ENCODE data around the gene EXOC7.
"Not testable (repeated sequence)": the region's sequence is repeated elsewhere in the genome, so short reads cannot be mapped to it uniquely, and the experiment has no call there.

EXOC7 gene

GRCh38 chr17:76072148-76072858 lies 31.3 kb downstream of the EXOC7 start, which contains the start of gene SRP68:
SRP68 (minus strand) TSS chr17:76072517; CDS start chr17:76072491, 26 bp downstream.
- peak; percentile 70 for DNase-seq

GRCh38 chr17:76071531-76072147 lies 31.9 kb downstream of the EXOC7 start:
- DNase-seq: no peak

- DNase-seq: no peak
Measured at GRCh38 chr17:76065775-76066174, 37.8 kb downstream of the EXOC7 start.

GRCh38 chr17:76063875-76064546 lies 39.6 kb downstream of the EXOC7 start:
- DNase-seq: no peak

GRCh38 chr17:76058264-76058663 lies 45.3 kb downstream of the EXOC7 start:
- DNase-seq: not testable (repeated sequence)

- no peak for DNase-seq
Measured at GRCh38 chr17:76056882-76057281, 46.7 kb downstream of the EXOC7 start.

- DNase-seq: no peak
Measured at GRCh38 chr17:76054112-76054476, 49.5 kb downstream of the EXOC7 start.

GRCh38 chr17:76053246-76054111 lies 50.1 kb downstream of the EXOC7 start:
- no peak for DNase-seq

- DNase-seq: no peak
Measured at GRCh38 chr17:76051561-76051960, 52.0 kb downstream of the EXOC7 start.

GRCh38 chr17:76050538-76051467 lies 52.8 kb downstream of the EXOC7 start:
- DNase-seq: no peak

- DNase-seq: no peak
Measured at GRCh38 chr17:76049836-76050537, 53.6 kb downstream of the EXOC7 start.

GRCh38 chr17:76049239-76049638 lies 54.3 kb downstream of the EXOC7 start:
- DNase-seq: no peak

- no peak for DNase-seq
Measured at GRCh38 chr17:76048711-76049110, 54.9 kb downstream of the EXOC7 start.

- no peak for DNase-seq
Measured at GRCh38 chr17:76048025-76048605, 55.5 kb downstream of the EXOC7 start.

- DNase-seq: no peak
Measured at GRCh38 chr17:76046064-76046463, 57.5 kb downstream of the EXOC7 start.

- DNase-seq: not testable (repeated sequence)
Measured at GRCh38 chr17:76044475-76045007, 59.0 kb downstream of the EXOC7 start.

GRCh38 chr17:76042868-76043267 lies 60.7 kb downstream of the EXOC7 start:
- not testable (repeated sequence) for DNase-seq

- no peak for DNase-seq
Measured at GRCh38 chr17:76040376-76040775, 63.2 kb downstream of the EXOC7 start.

GRCh38 chr17:76039121-76039520 lies 64.5 kb downstream of the EXOC7 start:
- no peak for DNase-seq

GRCh38 chr17:76038050-76038449 lies 65.5 kb downstream of the EXOC7 start:
- no peak for DNase-seq
